K562 treated with DMSO at 1 percent for 4 hours (cell line): ENCODE results near the gene RAB32. TPM values are rescaled to one million over a fixed set of nuclear protein-coding genes. Genes with fewer than 3 reads are reported as not detected.

Experiments
- total RNA-seq: library from RNA; unstranded; fragments of 300-600 nt; gene quantifications from 2 replicates; pipeline ENCODE4 v1.2.3, GENCODE V29; 2022; ENCODE audit not compliant: insufficient read depth

Gene RAB32
- total RNA-seq: 59.2 and 70.8 TPM in 2 replicates

GRCh38 chr6:146543211-146543939 is at the start of gene RAB32:
TSS of gene RAB32 (plus strand) at chr6:146543833. CDS start at chr6:146543872, 39 bp downstream.

GRCh38 chr6:146598772-146599405 is 55.3 kb downstream of the RAB32 start, which contains the start of gene ADGB:
TSS of gene ADGB (plus strand) at chr6:146598972. CDS start at chr6:146599041, 69 bp downstream.

Other genes with a start within 250 kb of the RAB32 start
- gene ADGB, start 55.1 kb downstream of the RAB32 start, total RNA-seq: not detected in 2 replicates